BLaER1 (cell line): ENCODE data around the gene DENND5B.

Experiments
- H3K27ac ChIP-seq: shearing (Covaris generic); formaldehyde crosslinking; 2 replicates; pipeline ENCODE4 v1.8.1; 2022
- H3K27me3 ChIP-seq: shearing (Covaris generic); formaldehyde crosslinking; 2 replicates; pipeline ENCODE4 v1.8.1; 2022
- H3K36me3 ChIP-seq: shearing (Covaris generic); formaldehyde crosslinking; 2 replicates; pipeline ENCODE4 v1.8.1; 2022
- H3K4me1 ChIP-seq: shearing (Covaris generic); formaldehyde crosslinking; 2 replicates; pipeline ENCODE4 v1.8.1; 2022
- H3K4me2 ChIP-seq: shearing (Covaris generic); formaldehyde crosslinking; 2 replicates; pipeline ENCODE4 v1.8.1; 2022
- H3K4me3 ChIP-seq: shearing (Covaris generic); formaldehyde crosslinking; 2 replicates; pipeline ENCODE4 v1.8.1; 2022
- H3K9ac ChIP-seq: shearing (Covaris generic); formaldehyde crosslinking; 2 replicates; pipeline ENCODE4 v1.8.1; 2022
- H3K9me3 ChIP-seq: shearing (Covaris generic); formaldehyde crosslinking; 2 replicates; pipeline ENCODE4 v1.8.1; 2022
- H4K20me1 ChIP-seq: shearing (Covaris generic); formaldehyde crosslinking; 2 replicates; pipeline ENCODE4 v1.8.1; 2022
- Cebpa-rat ChIP-seq: shearing (Covaris generic); IDR thresholded peaks from 2 replicates; pipeline ENCODE4 v1.8.1; 2022

The DENND5B gene

DNA sequence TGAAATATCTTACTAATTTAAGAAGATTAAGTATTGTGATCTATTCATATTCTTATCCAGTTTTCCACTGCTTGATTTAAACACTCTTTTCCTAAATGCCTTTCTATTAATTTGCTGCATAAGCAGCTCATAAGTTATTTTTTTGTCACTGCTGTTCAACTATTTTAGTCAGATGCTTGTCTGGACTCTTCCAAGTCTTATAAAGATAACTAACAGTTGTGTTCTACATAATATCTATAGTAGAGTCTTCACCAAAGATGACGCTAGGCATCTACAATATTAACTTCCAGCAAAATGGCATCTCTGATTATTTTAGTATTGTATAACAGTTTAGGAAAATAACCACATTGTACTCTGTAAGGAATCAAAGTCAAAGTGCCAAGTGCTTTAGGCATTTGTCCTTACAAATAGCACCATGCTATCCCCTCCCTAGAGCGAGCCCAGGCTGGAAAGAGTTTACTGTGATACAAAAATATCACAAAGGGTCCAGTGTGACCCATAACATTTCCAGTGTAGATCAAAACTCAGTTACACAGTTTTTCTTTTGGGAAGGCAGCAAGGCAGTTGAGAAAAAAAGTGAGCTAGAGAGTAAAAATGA lies 98.2 kb downstream of the DENND5B start:
- TF ChIP-seq Cebpa-rat = no peak
- Histone ChIP-seq H3K4me2 (no peak overlapping the region), H3K9me3 (no peaks in the 10 kb centered on the region), H3K9ac (no peak overlapping the region), H3K27ac (no peak overlapping the region), H4K20me1 (no peaks in the 10 kb centered on the region), H3K4me3 (no peak overlapping the region), H3K36me3 (peaks cover 24% of the 10 kb centered on the region), H3K27me3 (no peaks in the 10 kb centered on the region), H3K4me1 (no peaks in the 10 kb centered on the region)

DNA sequence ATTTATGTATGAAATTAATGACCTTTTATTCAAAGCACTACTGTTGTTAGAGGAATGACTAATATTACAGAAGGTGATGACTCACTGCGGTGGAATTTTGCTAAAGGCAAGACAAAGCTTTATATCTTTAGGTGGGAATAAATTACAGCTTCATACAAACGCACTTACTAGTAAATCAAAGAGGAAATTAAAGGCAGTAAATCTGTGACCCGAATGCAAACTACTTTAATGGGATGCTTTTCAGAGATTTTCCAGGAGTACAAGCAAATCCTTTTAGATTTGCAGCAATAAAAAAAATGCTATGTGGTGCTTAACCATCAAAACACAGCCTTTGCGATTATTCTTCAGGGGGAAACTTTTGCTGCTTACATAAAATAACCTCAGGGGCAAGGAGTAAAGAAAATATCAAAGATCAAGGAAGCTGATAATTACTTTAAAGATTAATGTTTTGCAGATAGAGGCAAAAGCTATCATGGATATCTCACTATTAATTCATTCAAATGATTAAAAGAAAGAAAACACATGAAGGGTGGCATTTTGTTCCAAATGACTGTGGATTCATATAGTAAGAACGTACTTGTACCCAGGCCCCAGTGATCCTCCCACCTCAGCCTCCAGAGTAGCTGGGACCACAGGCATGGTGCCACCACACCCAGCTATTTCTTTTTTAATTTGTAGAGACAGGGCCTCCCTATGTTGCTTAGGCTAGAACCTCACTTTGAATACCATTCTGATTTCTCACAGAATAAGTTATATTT lies 98.9 kb downstream of the DENND5B start:
- peaks cover 24% of the 10 kb centered on the region for H3K36me3 ChIP-seq
- H3K4me1 ChIP-seq = no peaks in the 10 kb centered on the region
- H3K4me3 ChIP-seq = no peak overlapping the region
- no peak overlapping the region for H3K9ac ChIP-seq
- no peak for TF ChIP-seq Cebpa-rat
- H3K9me3 ChIP-seq = no peaks in the 10 kb centered on the region
- no peaks in the 10 kb centered on the region for H4K20me1 ChIP-seq
- no peaks in the 10 kb centered on the region for H3K27me3 ChIP-seq
- H3K4me2 ChIP-seq = no peak overlapping the region
- H3K27ac ChIP-seq = no peak overlapping the region

DNA sequence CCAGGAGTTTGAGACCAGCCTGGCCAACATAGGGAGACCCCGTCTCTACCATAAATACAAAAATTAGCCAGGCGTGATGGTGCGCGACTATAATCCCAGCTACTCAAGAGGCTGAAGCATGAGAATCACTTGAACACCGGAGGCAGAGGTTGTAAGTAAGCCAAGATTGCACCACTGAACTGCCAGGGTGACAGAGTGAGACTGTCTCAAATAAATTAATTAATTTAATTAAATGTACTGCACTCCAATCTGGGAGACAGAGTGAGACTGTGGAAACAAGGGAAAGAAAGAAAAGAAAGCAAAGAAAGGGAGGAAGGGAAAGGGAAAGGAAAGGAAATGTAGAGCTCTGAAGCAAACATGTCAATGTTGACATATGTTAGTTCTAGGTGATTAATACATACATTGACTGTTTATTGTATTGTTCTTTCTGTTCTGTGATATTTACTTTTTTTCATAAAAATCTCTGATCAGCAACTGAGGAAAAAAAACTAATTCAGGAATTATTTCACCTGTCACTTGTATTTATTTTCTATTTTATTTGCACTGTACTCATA lies 99.6 kb downstream of the DENND5B start:
- no peak overlapping the region for H3K27ac ChIP-seq

DNA sequence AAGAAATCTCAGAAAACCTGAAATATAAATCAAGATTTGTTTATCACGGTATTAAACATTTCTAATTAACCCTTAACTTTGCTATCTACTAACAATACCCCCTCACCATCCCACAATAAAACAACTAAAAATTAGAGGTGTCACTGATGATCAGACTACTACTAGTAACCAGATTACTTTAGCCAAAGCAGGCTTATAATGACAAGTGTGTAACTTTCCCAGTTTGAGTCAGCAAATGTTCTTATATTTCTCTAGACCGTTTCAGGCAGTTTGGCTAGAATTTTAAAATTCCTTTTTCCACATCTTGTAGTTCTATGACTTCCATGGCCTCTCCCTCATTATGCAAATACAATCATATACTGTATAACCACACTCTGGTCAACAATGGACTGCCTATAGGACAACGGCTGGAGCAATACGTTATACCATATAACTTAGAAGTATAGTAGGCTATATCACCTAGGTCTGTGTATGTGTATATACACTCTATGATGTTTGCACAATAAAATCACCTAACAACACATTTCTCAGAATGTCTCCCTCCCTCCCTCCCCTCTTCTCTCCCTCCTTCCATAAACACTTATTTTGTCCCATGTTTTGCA lies 102.1 kb downstream of the DENND5B start:
- H3K9me3 ChIP-seq = no peaks in the 10 kb centered on the region
- H3K27me3 ChIP-seq = no peaks in the 10 kb centered on the region
- H4K20me1 ChIP-seq = no peaks in the 10 kb centered on the region
- H3K4me3 ChIP-seq = no peak overlapping the region
- no peak overlapping the region for H3K4me2 ChIP-seq
- no peak overlapping the region for H3K27ac ChIP-seq
- no peak overlapping the region for H3K9ac ChIP-seq
- H3K36me3 ChIP-seq = peaks cover 9% of the 10 kb centered on the region
- TF ChIP-seq Cebpa-rat = no peak
- H3K4me1 ChIP-seq = no peaks in the 10 kb centered on the region

More for the DNA sequence above, 99.6 kb downstream of the DENND5B start:
- no peak for TF ChIP-seq Cebpa-rat
- Histone ChIP-seq H3K4me3 (no peak overlapping the region), H3K36me3 (peaks cover 24% of the 10 kb centered on the region), H3K27me3 (no peaks in the 10 kb centered on the region), H4K20me1 (no peaks in the 10 kb centered on the region), H3K4me1 (no peaks in the 10 kb centered on the region), H3K4me2 (no peak overlapping the region), H3K9me3 (no peaks in the 10 kb centered on the region), H3K9ac (no peak overlapping the region)

DNA sequence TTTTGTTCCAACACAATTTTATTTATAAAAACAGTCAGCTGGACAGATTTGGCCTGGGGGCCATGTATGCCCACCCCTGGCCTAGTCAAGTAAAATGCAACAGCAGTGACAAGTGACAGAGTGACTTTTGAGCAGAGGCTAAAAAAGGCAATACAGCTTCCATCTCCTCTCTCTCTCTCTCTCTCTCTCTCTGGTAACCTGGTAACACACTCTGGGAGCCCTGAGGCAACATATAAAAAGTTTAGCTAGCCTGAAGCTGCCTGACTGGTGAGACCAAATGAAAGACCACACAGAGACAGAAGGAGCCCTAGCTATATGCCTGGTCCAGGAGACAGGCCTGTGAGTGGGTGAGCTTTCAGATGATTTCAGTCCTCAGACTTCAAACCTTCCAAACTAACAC lies 105.4 kb downstream of the DENND5B start:
- no peaks in the 10 kb centered on the region for H4K20me1 ChIP-seq
- no peaks in the 10 kb centered on the region for H3K27me3 ChIP-seq
- TF ChIP-seq Cebpa-rat = no peak
- H3K27ac ChIP-seq = no peak overlapping the region
- H3K4me1 ChIP-seq = no peaks in the 10 kb centered on the region
- H3K9ac ChIP-seq = no peak overlapping the region
- peaks cover 9% of the 10 kb centered on the region for H3K36me3 ChIP-seq
- H3K4me3 ChIP-seq = no peak overlapping the region
- H3K9me3 ChIP-seq = no peaks in the 10 kb centered on the region
- H3K4me2 ChIP-seq = no peak overlapping the region

DNA sequence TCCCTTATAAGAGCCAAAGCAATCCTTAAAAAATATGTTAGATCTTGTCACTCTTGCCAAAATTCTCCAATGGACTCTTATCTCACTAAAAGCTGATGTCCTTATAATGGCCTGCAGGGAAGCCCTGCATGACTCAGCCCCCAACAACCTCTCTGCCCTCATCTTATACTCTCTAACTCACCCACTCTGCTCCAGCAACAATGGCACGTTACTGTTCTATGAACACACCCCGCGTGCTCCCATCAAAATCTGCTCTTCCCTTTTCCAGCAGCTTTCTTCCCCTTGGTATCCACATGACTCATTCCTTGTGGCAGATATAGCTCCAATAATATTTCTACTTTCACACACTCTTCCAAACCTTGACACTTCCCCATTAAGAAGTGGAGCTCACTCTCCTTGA lies 108.1 kb downstream of the DENND5B start:
- no peak overlapping the region for H3K4me2 ChIP-seq
- no peak overlapping the region for H3K9ac ChIP-seq
- H3K4me3 ChIP-seq = no peak overlapping the region
- H3K36me3 ChIP-seq = peaks cover 15% of the 10 kb centered on the region; the same call in 1 of the 2 replicates
- H3K27ac ChIP-seq = no peak overlapping the region
- no peaks in the 10 kb centered on the region for H3K27me3 ChIP-seq
- TF ChIP-seq Cebpa-rat = no peak
- no peaks in the 10 kb centered on the region for H4K20me1 ChIP-seq
- H3K9me3 ChIP-seq = no peaks in the 10 kb centered on the region
- peaks cover 7% of the 10 kb centered on the region for H3K4me1 ChIP-seq

DNA sequence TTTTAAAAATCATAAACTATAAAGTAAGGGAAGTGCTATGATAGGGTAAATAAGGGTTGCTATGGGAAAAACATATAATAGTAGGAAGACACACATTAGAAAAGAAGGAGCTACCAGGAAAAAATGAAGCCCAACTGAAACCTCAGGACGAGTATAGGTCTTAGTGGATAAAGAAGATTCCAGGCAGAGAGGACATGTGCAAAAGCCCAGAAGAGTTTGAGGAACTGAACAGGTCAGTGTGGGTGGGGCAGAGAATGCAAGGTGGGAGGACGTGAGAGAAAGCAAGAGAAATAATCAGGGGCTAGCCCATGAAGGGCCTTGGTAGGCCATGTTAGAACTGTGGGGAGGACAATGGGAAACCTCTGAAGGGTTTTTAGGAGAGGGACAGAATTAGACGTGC lies 109.5 kb downstream of the DENND5B start:
- Histone ChIP-seq H3K9me3 (no peaks in the 10 kb centered on the region), H3K27ac (no peak overlapping the region), H3K4me1 (peaks cover 17% of the 10 kb centered on the region), H3K4me3 (no peak overlapping the region), H4K20me1 (no peaks in the 10 kb centered on the region), H3K27me3 (no peaks in the 10 kb centered on the region), H3K36me3 (peaks cover 15% of the 10 kb centered on the region; the same call in 1 of the 2 replicates), H3K4me2 (no peak overlapping the region), H3K9ac (no peak overlapping the region)
- no peak for TF ChIP-seq Cebpa-rat

DNA sequence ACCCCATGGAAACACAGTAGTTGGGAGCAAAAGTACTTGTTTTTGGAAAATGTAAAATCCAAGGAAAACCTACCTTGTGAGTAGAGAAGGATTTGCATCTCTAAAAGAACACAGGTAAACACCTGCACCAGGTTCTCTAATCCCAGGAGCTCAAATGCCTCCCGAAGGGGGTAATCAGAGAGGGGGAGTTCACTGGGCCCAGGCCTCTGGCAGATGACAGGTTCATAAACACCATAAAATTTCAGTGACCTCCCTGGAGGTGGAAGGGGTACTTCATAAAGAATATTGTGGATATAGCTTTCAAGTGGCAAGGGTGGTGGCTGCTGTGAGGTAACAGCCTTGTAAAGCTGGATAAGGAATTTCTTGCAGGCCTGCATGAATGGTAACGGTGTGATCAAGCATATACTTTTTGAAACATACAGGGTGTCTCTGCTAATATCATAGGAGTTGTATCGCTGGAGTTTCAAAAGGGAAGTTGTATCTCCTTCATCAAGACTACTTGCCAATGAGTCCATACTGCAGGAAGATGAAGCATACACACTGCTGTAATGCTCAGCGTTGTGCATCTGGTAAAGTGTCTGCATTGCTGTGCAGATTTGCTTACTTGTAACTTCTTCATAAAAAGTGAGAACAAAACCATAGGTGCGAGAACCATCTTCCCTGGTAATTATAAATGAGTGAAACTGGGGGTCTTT lies 111.3 kb downstream of the DENND5B start:
- Histone ChIP-seq H3K27me3 (no peaks in the 10 kb centered on the region), H3K36me3 (peaks cover 15% of the 10 kb centered on the region; the same call in 1 of the 2 replicates), H3K4me3 (no peak overlapping the region), H3K9me3 (no peaks in the 10 kb centered on the region), H3K9ac (no peak overlapping the region), H3K27ac (no peak overlapping the region), H3K4me1 (peaks cover 21% of the 10 kb centered on the region), H3K4me2 (no peak overlapping the region), H4K20me1 (no peaks in the 10 kb centered on the region)
- TF ChIP-seq Cebpa-rat = no peak

DNA sequence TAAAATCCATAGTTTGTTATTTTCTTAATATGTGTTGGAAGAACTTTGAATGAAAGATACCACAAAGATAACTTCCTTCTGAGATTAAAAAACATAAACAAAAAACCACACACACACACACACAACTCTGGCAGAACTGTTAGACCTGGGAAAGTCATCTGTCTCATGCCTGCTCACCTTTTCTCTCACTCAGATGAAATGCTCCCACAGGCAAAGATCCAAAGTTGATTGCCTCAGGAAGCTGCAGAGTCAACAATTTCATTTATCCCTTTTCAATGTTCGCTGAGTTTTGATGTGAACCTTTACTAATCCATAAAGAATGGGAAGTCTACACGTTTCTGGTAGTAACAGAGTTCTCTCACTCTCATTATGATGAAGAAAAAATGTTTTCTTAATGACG lies 112.0 kb downstream of the DENND5B start:
- Histone ChIP-seq H3K27ac (no peak overlapping the region), H3K4me2 (no peak overlapping the region)

More for the DNA sequence above, 112.0 kb downstream of the DENND5B start:
- H4K20me1 ChIP-seq = no peaks in the 10 kb centered on the region
- no peak overlapping the region for H3K4me3 ChIP-seq
- TF ChIP-seq Cebpa-rat = no peak
- H3K36me3 ChIP-seq = peaks cover 15% of the 10 kb centered on the region; the same call in 1 of the 2 replicates
- H3K27me3 ChIP-seq = no peaks in the 10 kb centered on the region
- peaks cover 21% of the 10 kb centered on the region for H3K4me1 ChIP-seq
- no peaks in the 10 kb centered on the region for H3K9me3 ChIP-seq
- H3K9ac ChIP-seq = no peak overlapping the region
